DND-41 (cell line): ENCODE results near the gene AGFG2.

Source experiments
- CTCF ChIP-seq: IDR thresholded peaks from 2 replicates; pipeline ENCODE4 v1.5.1; 2012; ENCODE audit warnings: borderline replicate concordance, low read length, moderate library complexity, mild to moderate bottlenecking; ENCODE audit not compliant: poor library complexity, severe bottlenecking; ENCODE audit errors: extremely low read depth
- EZH2 ChIP-seq: IDR thresholded peaks from 3 replicates; pipeline ENCODE4 v1.6.1; 2012; ENCODE audit warnings: borderline replicate concordance, low read depth, mild to moderate bottlenecking, moderate library complexity, low read length, inconsistent platforms; ENCODE audit not compliant: severe bottlenecking

GRCh38 chr7:100513212-100513810 is 25.7 kb upstream of the AGFG2 start:
- TF ChIP-seq CTCF, result no peak
- no peak for TF ChIP-seq EZH2
